HG03025 (cell line): ENCODE measurements around the gene NSUN2.

Experiments
- ATAC-seq: cut with Tn5 transposase; IDR thresholded peaks from one replicate; pipeline ENCODE4 v1.9.1; 2021; ENCODE audit warnings: mild to moderate bottlenecking, moderate library complexity; ENCODE audit not compliant: unreplicated experiment, low FRiP score

NSUN2 gene

DNA sequence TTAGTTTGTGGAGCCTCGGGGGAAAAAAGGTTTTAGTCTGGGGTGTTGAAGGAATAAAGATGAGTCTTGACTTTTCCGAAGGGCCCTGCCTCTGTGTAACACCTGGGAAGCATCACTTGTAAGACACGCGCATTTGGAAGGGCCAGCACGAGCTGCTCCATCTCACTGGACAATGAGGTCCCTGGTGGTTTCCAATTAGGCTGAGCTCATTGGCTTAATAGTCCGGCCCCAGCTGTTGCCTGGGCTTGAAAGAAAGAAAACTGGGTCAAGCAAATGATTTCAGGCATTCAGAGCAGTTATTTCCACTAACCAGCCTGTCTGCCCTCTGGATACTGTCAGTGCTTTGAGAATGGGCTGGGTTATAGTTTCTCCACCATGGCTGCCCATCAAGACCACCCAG, 64.5 kb downstream of the NSUN2 start:
- no peak for ATAC-seq

- no peak for ATAC-seq
Measured at GRCh38 chr5:6567835-6568234, 65.0 kb downstream of the NSUN2 start.

- no peak for ATAC-seq
Measured at GRCh38 chr5:6567068-6567467, 65.8 kb downstream of the NSUN2 start.

DNA sequence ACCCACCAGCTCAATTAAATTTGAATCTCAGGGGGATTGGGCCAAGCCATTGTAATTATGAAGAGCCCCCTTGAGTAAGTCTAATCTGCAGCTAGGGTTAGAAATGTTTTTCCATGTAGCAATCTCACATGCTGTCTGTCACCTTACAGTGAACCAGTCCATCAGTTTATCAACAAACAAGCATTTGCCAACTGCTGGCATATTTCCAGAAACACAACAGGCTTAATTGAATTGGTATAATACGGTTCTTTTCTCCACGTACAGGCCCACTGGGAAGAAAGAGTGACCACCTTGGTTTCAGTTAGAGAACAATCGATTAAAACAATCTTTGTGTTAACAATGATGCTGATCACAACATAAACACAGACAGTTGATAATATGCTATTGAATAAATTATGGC, 67.4 kb downstream of the NSUN2 start:
- no peak for ATAC-seq

- ATAC-seq: no peak
Measured at GRCh38 chr5:6557807-6558575, 74.9 kb downstream of the NSUN2 start.

- no peak for ATAC-seq
Measured at GRCh38 chr5:6556802-6557102, 76.1 kb downstream of the NSUN2 start.

GRCh38 chr5:6556089-6556801, 76.6 kb downstream of the NSUN2 start:
- ATAC-seq: no peak

DNA sequence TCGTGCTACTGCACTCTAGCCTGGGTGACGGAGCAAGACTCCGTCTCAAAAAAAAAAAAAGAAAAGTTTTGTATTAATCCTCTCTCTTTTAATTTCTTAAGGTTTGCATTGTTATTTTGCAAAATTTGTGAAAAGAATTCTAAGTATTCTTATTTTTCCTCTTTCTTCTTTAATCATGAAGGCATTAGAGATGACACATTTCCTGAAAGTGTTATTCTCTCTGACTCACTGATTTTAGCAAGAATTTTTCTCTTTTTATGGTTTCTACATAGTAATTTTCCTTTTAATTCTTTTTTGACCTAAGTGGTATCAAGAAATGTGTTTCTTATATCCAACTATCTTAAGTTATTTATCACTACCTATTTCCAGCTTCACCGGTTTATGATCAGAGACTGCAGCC, 78.0 kb downstream of the NSUN2 start:
- ATAC-seq: no peak

GRCh38 chr5:6553972-6554371, 78.9 kb downstream of the NSUN2 start:
- no peak for ATAC-seq

- no peak for ATAC-seq
Measured at GRCh38 chr5:6552612-6553011, 80.2 kb downstream of the NSUN2 start.

DNA sequence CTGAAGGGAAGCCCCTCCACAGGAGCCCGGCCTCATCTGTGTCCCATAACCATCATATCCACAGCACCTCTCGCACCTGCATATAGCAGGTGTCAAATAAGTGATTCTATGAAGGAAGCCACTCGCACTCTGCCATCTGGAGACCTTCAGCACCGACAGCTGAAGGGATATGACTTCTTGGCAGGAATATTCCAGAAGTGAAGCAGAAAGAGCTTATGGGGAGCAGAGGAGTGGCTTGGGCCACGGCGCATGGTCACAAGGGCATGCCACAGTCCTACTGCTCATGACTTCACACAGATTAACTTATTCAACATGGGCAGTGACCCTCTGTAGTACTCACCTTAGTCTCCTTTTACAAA, 80.9 kb downstream of the NSUN2 start:
- no peak for ATAC-seq

DNA sequence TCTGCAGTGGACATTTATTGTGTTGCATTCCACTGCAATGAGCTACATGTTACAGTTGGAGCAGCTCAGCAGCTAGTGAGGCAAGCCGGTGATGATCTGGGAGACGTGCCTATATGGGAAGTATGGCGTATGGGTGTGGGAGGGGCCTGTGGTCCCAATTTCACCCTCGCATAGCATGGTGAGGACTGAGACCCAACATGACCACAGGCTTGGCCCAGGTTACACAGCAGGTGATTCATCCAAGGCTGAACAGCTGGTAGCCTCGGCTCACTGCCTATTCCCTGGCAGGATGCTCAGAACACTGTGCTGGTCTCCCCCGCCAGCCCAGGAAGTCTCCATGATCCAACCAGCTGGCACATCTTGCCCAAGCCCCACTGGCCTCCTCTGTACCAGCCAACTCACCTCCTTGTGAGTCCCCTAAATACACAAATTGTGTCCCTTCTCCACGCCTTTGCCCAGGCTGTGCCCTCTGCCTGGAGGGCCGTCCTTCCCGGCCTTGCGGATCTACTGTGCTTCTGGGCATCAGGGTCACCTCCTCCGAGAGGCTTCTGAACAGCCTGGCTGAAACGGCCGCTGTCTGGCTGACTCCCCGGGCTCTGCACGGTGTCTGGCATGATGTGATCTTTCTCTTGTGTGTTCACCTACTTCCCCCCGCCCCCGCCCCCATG, 81.4 kb downstream of the NSUN2 start:
- ATAC-seq: no peak

- no peak for ATAC-seq
Measured at GRCh38 chr5:6550628-6551027, 82.2 kb downstream of the NSUN2 start.
